ENCODE data around the gene USP53.
"Not testable (repeated sequence)": the region's sequence is repeated elsewhere in the genome, so short reads cannot be mapped to it uniquely, and the experiment has no call there.

Gene USP53

GRCh38 chr4:119255223-119255622, 42.7 kb downstream of the USP53 start:
- not testable (repeated sequence) for H3K4me1 ChIP-seq (ENCODE audit: control insufficient read depth in 5 of 5, insufficient read depth in 5 of 5, low read length in 5 of 5); H3K4me3 ChIP-seq (ENCODE audit: low read depth in 1 of 5, low read length in 5 of 5)
- H3K36me3 ChIP-seq (ENCODE audit: control insufficient read depth in 5 of 5, insufficient read depth in 5 of 5, low read length in 5 of 5): peaks cover 17 to 30% (median 26%) of the 10 kb centered on the region in 5 donors

DNA sequence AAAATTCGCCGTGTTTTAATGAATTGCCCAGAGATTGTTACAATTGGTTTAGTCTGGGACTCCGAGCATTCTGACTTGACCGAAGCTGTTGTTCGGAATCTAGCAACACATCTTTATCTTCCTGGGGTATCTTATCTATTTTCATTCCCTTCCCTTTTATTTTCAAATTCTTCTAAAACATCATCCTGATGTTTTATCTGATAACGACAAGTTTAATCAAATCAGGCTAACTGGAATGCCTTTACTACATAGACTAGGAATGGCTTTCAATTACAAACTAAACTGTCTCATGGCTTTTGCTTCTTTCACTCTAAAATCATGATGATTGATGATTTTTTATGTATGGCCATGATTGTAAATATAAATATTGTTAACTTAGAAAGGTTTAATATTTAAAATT, 48.0 kb downstream of the USP53 start:
- no peak overlapping the region for H3K9ac ChIP-seq (ENCODE audit: low read length in 5 of 5)
- peaks cover 14 to 30% (median 29%) of the 10 kb centered on the region in 5 donors for H3K36me3 ChIP-seq (ENCODE audit: control insufficient read depth in 5 of 5, insufficient read depth in 5 of 5, low read length in 5 of 5)
- no peaks in the 10 kb centered on the region for H3K9me3 ChIP-seq (ENCODE audit: control insufficient read depth in 5 of 5, low read length in 5 of 5)
- H3K4me1 ChIP-seq (ENCODE audit: control insufficient read depth in 5 of 5, insufficient read depth in 5 of 5, low read length in 5 of 5): no peaks in the 10 kb centered on the region
- H3K4me3 ChIP-seq (ENCODE audit: low read depth in 1 of 5, low read length in 5 of 5): no peak overlapping the region
- H3K27ac ChIP-seq (ENCODE audit: low read depth, low read length): no peak overlapping the region
- H3K27me3 ChIP-seq (ENCODE audit: control insufficient read depth in 5 of 5, insufficient read depth in 4 of 5, low read length in 5 of 5): no peaks in the 10 kb centered on the region

More at GRCh38 chr4:119255223-119255622, 42.7 kb downstream of the USP53 start:
- not testable (repeated sequence) for H3K9me3 ChIP-seq (ENCODE audit: control insufficient read depth in 5 of 5, low read length in 5 of 5); H3K27me3 ChIP-seq (ENCODE audit: control insufficient read depth in 5 of 5, insufficient read depth in 4 of 5, low read length in 5 of 5); H3K27ac ChIP-seq (ENCODE audit: low read depth, low read length); H3K9ac ChIP-seq (ENCODE audit: low read length in 5 of 5)

DNA sequence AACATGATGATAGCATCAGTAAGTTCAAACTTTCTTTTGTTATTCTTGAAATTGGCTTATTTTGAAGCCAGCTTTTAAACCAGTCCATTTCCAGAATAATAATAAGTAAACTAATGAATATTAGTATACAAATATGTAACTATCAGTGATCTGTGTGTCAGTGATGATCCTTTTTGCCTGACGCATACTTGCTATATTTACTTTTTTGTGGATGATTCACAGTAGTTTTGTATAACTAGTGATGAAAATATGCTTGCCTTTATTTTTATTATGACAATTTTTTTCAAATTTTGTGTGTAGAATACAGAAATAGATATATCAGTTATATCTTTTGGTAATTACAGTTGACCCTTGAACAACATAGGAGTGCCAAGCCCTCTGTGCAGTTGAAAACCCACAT, 49.5 kb downstream of the USP53 start:
- Histone ChIP-seq H3K9ac (ENCODE audit: low read length in 5 of 5) (no peak overlapping the region), H3K4me1 (ENCODE audit: control insufficient read depth in 5 of 5, insufficient read depth in 5 of 5, low read length in 5 of 5) (no peaks in the 10 kb centered on the region), H3K36me3 (ENCODE audit: control insufficient read depth in 5 of 5, insufficient read depth in 5 of 5, low read length in 5 of 5) (peaks cover 5 to 32% (median 18%) of the 10 kb centered on the region in 5 donors), H3K9me3 (ENCODE audit: control insufficient read depth in 5 of 5, low read length in 5 of 5) (no peaks in the 10 kb centered on the region), H3K27me3 (ENCODE audit: control insufficient read depth in 5 of 5, insufficient read depth in 4 of 5, low read length in 5 of 5) (no peaks in the 10 kb centered on the region), H3K4me3 (ENCODE audit: low read depth in 1 of 5, low read length in 5 of 5) (no peak overlapping the region), H3K27ac (ENCODE audit: low read depth, low read length) (no peak overlapping the region)

DNA sequence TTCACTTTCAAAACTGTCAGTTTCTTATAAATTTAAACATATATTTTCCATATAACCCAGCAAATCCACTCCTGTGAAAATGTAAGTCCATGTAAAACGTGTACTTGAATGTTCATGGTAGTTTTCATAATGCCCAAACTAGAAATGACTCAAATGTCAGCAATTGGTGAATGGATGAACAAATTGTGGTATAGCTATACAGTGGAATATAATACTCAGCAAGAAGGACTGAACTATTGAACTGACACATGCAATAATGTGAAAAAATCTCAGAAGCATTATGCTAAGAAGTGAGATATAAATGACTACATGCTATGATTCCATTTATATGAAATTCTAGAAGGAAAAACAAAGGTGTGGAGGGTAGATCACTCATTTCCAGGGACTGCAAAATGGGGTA, 52.2 kb downstream of the USP53 start:
- Histone ChIP-seq H3K4me3 (ENCODE audit: low read depth in 1 of 5, low read length in 5 of 5) (no peak overlapping the region), H3K27me3 (ENCODE audit: control insufficient read depth in 5 of 5, insufficient read depth in 4 of 5, low read length in 5 of 5) (no peaks in the 10 kb centered on the region), H3K9me3 (ENCODE audit: control insufficient read depth in 5 of 5, low read length in 5 of 5) (no peaks in the 10 kb centered on the region), H3K27ac (ENCODE audit: low read depth, low read length) (no peak overlapping the region), H3K9ac (ENCODE audit: low read length in 5 of 5) (no peak overlapping the region), H3K4me1 (ENCODE audit: control insufficient read depth in 5 of 5, insufficient read depth in 5 of 5, low read length in 5 of 5) (no peaks in the 10 kb centered on the region), H3K36me3 (ENCODE audit: control insufficient read depth in 5 of 5, insufficient read depth in 5 of 5, low read length in 5 of 5) (peaks cover 4 to 50% (median 18%) of the 10 kb centered on the region in 5 donors)

DNA sequence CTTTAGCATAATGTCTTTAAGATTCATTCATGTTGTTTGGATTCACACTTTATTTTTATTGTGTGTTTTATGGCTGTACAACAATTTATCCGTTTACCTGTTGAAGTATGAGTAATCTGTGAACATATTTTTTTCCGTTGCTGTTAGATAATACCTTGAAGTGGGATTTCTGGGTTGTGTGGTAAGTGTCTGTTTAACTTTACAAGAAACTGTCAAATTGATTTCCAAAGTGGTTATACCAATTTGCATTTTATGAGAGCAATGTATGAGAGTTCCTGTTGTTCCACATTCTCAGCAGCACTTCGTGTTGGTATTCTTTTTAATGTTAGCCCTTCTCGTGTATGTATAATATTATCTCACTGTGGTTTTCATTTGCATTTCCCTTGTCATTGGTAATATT, 53.6 kb downstream of the USP53 start:
- Histone ChIP-seq H3K9me3 (ENCODE audit: control insufficient read depth in 5 of 5, low read length in 5 of 5) (no peaks in the 10 kb centered on the region), H3K9ac (ENCODE audit: low read length in 5 of 5) (no peak overlapping the region), H3K4me3 (ENCODE audit: low read depth in 1 of 5, low read length in 5 of 5) (no peak overlapping the region), H3K27me3 (ENCODE audit: control insufficient read depth in 5 of 5, insufficient read depth in 4 of 5, low read length in 5 of 5) (no peaks in the 10 kb centered on the region), H3K4me1 (ENCODE audit: control insufficient read depth in 5 of 5, insufficient read depth in 5 of 5, low read length in 5 of 5) (peaks cover 0 to under 1% (median 0%) of the 10 kb centered on the region in 5 donors), H3K36me3 (ENCODE audit: control insufficient read depth in 5 of 5, insufficient read depth in 5 of 5, low read length in 5 of 5) (peaks cover 2 to 54% (median 23%) of the 10 kb centered on the region in 5 donors), H3K27ac (ENCODE audit: low read depth, low read length) (no peak overlapping the region)

DNA sequence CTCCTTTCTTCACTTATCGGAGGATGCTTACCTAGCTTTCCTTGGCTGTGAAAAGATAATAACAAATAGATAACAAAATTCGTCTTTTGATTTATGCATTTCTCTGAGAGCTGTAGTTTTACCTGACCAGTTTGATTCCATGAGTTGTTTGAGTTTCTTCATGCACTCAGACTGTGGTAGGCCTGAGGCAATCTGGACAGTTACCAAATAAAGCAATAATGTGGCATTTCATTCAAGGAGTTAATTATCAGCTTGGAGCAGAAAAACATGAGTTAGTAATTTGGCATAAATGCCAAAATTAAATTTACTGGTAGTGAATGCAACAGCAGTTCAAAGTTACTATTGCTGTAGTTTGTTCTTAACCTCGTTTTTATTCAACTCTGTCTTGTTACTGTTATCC, 56.0 kb downstream of the USP53 start:
- no peak overlapping the region for H3K4me3 ChIP-seq (ENCODE audit: low read depth in 1 of 5, low read length in 5 of 5)
- peaks cover 0 to 52% (median 32%) of the 10 kb centered on the region in 5 donors for H3K36me3 ChIP-seq (ENCODE audit: control insufficient read depth in 5 of 5, insufficient read depth in 5 of 5, low read length in 5 of 5)
- H3K27ac ChIP-seq (ENCODE audit: low read depth, low read length): no peak overlapping the region
- peaks cover 0 to 6% (median 0%) of the 10 kb centered on the region in 5 donors for H3K4me1 ChIP-seq (ENCODE audit: control insufficient read depth in 5 of 5, insufficient read depth in 5 of 5, low read length in 5 of 5)
- H3K27me3 ChIP-seq (ENCODE audit: control insufficient read depth in 5 of 5, insufficient read depth in 4 of 5, low read length in 5 of 5): no peaks in the 10 kb centered on the region
- no peaks in the 10 kb centered on the region for H3K9me3 ChIP-seq (ENCODE audit: control insufficient read depth in 5 of 5, low read length in 5 of 5)
- H3K9ac ChIP-seq (ENCODE audit: low read length in 5 of 5): no peak overlapping the region

DNA sequence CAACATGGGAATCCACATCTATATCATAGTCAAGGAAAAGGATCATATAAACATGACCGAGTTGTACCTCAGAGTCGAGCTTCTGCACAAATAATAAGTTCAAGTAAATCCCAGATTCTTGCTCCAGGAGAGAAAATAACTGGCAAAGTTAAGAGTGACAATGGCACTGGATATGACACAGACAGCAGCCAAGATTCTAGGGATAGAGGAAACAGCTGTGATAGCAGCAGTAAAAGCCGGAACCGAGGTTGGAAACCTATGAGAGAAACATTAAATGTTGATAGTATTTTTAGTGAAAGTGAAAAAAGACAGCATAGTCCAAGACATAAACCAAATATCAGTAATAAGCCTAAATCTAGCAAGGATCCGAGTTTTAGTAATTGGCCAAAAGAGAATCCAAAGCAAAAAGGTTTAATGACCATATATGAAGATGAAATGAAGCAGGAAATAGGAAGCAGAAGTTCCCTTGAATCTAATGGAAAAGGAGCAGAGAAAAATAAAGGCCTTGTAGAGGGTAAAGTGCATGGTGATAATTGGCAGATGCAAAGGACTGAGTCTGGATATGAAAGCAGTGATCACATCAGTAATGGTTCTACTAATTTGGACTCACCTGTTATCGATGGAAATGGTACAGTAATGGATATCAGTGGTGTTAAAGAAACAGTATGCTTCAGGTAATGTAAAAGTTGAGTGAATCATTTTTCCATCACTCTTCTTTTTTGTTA, 59.0 kb downstream of the USP53 start:
- Histone ChIP-seq H3K4me1 (ENCODE audit: control insufficient read depth in 5 of 5, insufficient read depth in 5 of 5, low read length in 5 of 5) (peaks cover 0 to 6% (median 0%) of the 10 kb centered on the region in 5 donors), H3K9ac (ENCODE audit: low read length in 5 of 5) (no peak overlapping the region), H3K4me3 (ENCODE audit: low read depth in 1 of 5, low read length in 5 of 5) (no peak overlapping the region), H3K36me3 (ENCODE audit: control insufficient read depth in 5 of 5, insufficient read depth in 5 of 5, low read length in 5 of 5) (peaks cover 0 to 37% (median 25%) of the 10 kb centered on the region in 5 donors), H3K9me3 (ENCODE audit: control insufficient read depth in 5 of 5, low read length in 5 of 5) (no peaks in the 10 kb centered on the region), H3K27ac (ENCODE audit: low read depth, low read length) (no peak overlapping the region), H3K27me3 (ENCODE audit: control insufficient read depth in 5 of 5, insufficient read depth in 4 of 5, low read length in 5 of 5) (no peaks in the 10 kb centered on the region)

- not testable (repeated sequence) for H3K9me3 ChIP-seq (ENCODE audit: control insufficient read depth in 5 of 5, low read length in 5 of 5); H3K4me1 ChIP-seq (ENCODE audit: control insufficient read depth in 5 of 5, insufficient read depth in 5 of 5, low read length in 5 of 5); H3K9ac ChIP-seq (ENCODE audit: low read length in 5 of 5); H3K27ac ChIP-seq (ENCODE audit: low read depth, low read length); H3K27me3 ChIP-seq (ENCODE audit: control insufficient read depth in 5 of 5, insufficient read depth in 4 of 5, low read length in 5 of 5); H3K36me3 ChIP-seq (ENCODE audit: control insufficient read depth in 5 of 5, insufficient read depth in 5 of 5, low read length in 5 of 5); H3K4me3 ChIP-seq (ENCODE audit: low read depth in 1 of 5, low read length in 5 of 5)
Observed at GRCh38 chr4:119279541-119279940, 67.0 kb downstream of the USP53 start.

DNA sequence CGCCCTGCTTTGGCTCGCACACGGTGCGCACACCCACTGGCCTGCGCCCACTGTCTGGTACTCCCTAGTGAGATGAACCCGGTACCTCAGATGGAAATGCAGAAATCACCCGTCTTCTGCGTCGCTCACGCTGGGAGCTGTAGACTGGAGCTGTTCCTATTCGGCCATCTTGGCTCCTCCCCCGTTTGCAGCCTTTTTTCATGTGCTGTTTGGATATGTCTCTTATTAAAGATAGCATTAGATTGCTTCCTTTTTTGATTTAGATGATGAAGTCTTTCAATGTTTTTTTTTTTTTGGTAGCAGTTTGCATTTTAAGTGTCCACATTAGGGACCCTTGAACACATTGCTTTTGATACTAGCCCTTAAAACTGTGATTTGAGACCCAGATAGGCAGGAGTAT, 67.4 kb downstream of the USP53 start:
- H3K27ac ChIP-seq (ENCODE audit: low read depth, low read length); H3K27me3 ChIP-seq (ENCODE audit: control insufficient read depth in 5 of 5, insufficient read depth in 4 of 5, low read length in 5 of 5); H3K36me3 ChIP-seq (ENCODE audit: control insufficient read depth in 5 of 5, insufficient read depth in 5 of 5, low read length in 5 of 5); H3K9me3 ChIP-seq (ENCODE audit: control insufficient read depth in 5 of 5, low read length in 5 of 5); H3K9ac ChIP-seq (ENCODE audit: low read length in 5 of 5); H3K4me3 ChIP-seq (ENCODE audit: low read depth in 1 of 5, low read length in 5 of 5): not testable (repeated sequence)
- H3K4me1 ChIP-seq (ENCODE audit: control insufficient read depth in 5 of 5, insufficient read depth in 5 of 5, low read length in 5 of 5): peaks cover 0 to 12% (median 4%) of the 10 kb centered on the region in 5 donors

DNA sequence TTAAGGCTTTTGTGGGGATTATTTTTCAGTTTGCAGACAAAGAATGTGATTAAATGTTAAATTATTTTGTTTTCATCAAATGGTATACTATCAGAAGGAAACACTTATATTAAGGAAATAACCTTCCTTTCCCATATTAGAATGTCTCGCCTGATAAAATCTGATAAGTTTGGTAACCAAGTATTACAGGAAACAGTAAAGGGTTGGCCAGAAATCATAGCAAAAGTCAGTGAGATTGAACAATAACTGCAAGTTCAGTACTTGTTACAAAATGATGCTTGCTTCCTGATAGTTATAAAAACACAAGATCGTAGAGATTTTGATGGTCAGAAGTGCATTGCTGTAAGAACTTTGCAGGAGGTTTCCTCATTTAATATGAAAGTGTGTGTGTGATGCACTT, 68.9 kb downstream of the USP53 start:
- Histone ChIP-seq H3K36me3 (ENCODE audit: control insufficient read depth in 5 of 5, insufficient read depth in 5 of 5, low read length in 5 of 5) (peaks cover 0 to 5% (median 2%) of the 10 kb centered on the region in 5 donors), H3K9me3 (ENCODE audit: control insufficient read depth in 5 of 5, low read length in 5 of 5) (no peaks in the 10 kb centered on the region), H3K9ac (ENCODE audit: low read length in 5 of 5) (no peak overlapping the region), H3K27ac (ENCODE audit: low read depth, low read length) (no peak overlapping the region), H3K4me3 (ENCODE audit: low read depth in 1 of 5, low read length in 5 of 5) (no peak overlapping the region), H3K27me3 (ENCODE audit: control insufficient read depth in 5 of 5, insufficient read depth in 4 of 5, low read length in 5 of 5) (no peaks in the 10 kb centered on the region), H3K4me1 (ENCODE audit: control insufficient read depth in 5 of 5, insufficient read depth in 5 of 5, low read length in 5 of 5) (peaks cover 0 to 17% (median 10%) of the 10 kb centered on the region in 5 donors)

All from subcutaneous abdominal adipose tissue (tissue), 5 donors.